Esophagus squamous epithelium (tissue), 5 donors: ENCODE measurements around the gene WWC1. TPM values are rescaled to one million over a fixed set of nuclear protein-coding genes. Genes with fewer than 3 reads are reported as not detected.

Experiments used
- DNase-seq: peaks from one replicate; lab custom pipeline; 2025; lab: John Stamatoyannopoulos, UW
- H3K27ac ChIP-seq, 4 donors: fragments of 200-600 bp; sonication (generic); one replicate each; pipeline ENCODE4 v1.5.1; 2016 to 2019; ENCODE audit warnings: mild to moderate bottlenecking in 1 of 4
- H3K27me3 ChIP-seq, 4 donors: fragments of 200-600 bp; sonication (generic); 1 replicate in 3 of 4; 2 replicates in 1 of 4; pipeline versions ENCODE4 v1.5.1 to v1.6.0; 2017 to 2021; ENCODE audit warnings: antibody characterized with exemption in 1 of 4
- H3K36me3 ChIP-seq, 3 donors: fragments of 200-600 bp; sonication (generic); one replicate each; pipeline ENCODE4 v1.5.1; 2016 to 2019
- H3K4me1 ChIP-seq, 3 donors: fragments of 200-600 bp; sonication (generic); one replicate each; pipeline ENCODE4 v1.5.1; 2017 to 2019
- H3K4me3 ChIP-seq, 4 donors: fragments of 200-600 bp; sonication (generic); 1 replicate in 3 of 4; 2 replicates in 1 of 4; pipeline ENCODE4 v1.5.1; 2016 to 2019; ENCODE audit warnings: mild to moderate bottlenecking in 2 of 4, moderate library complexity in 1 of 4
- H3K9me3 ChIP-seq, 3 donors: fragments of 200-600 bp; sonication (generic); one replicate each; pipeline ENCODE4 v1.5.1; 2016 to 2019
- POLR2A ChIP-seq, 4 donors: fragments of 450-650 bp; IDR thresholded peaks; one replicate each; pipeline ENCODE4 v1.6.1; 2017; ENCODE audit warnings: antibody characterized with exemption in 4 of 4, mild to moderate bottlenecking in 4 of 4, moderate library complexity in 3 of 4
- WGBS, 2 donors: methylation state at CpG; one replicate each; pipeline ENCODE4 v1.1.5; 2018; 5-methylcytosine and 5-hydroxymethylcytosine counted together
- intact Hi-C: fragments of 100-400 bp; cut with DNase I; formaldehyde crosslinking; loops from one replicate; pipeline ENCODE4 v1.15.0; 2022
- total RNA-seq, 4 donors: library from RNA; depleted of rRNA; stranded (reverse); fragments of >200 nt; gene quantifications; one replicate each; pipeline ENCODE4 v1.1.0, GENCODE V29; 2016
- TF ChIP-seq, protein P1 (sequence below), 6 experiments: fragments of 450-650 bp in 4 of 6; fragments of 200-600 bp in 2 of 6; sonication (generic) in 2 of 6; IDR thresholded peaks; one replicate each; pipeline ENCODE4 v1.5.1; 2016 to 2019; ENCODE audit warnings: antibody characterized with exemption in 6 of 6, mild to moderate bottlenecking in 4 of 6, moderate library complexity in 4 of 6
- donor health status: DM: yes; HTN: yes; CAD: no.

Gene WWC1
- 10 to 100 TPM; 14.4 to 25.0 (median 16.1) TPM for total RNA-seq

DNA sequence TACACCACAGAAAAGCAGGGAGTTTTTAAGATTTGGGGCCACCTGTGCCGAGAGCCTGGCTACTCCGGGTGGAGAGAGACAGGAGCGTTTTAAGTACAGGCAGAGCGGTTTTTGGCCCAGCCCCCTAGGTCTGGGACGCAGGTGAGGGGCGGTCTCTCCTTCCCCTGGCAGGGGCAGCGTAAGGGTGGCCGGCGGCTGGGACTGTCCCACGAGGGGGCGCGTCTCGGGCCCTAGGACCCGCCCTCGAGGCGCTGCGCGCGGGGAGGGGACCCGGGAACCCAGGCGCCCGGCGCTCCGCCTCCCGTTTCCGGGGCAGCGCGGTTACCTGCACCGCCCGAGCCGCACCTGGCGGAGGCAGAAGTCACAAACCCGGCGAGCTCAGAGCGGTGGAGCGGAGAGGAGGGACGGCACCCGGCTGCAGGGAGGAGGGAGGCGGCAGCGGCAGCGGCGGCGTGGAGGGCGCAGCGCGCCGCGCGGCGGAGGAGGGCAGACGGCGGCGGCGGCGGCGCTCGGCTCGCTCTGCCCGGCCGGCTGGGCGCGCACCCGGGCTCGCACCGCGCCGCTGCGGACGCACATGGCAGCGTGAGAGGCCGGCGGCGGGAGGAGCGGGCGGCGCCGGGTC lies at the start of gene WWC1:
WWC1 (plus strand) TSS at position 304 of the 622 bp plus-strand sequence. CDS start 508 bp downstream, outside the sequence.
- Histone ChIP-seq H3K4me1 (peaks cover 5 to 53% (median 19%) of the 10 kb centered on the region in 3 donors), H3K27me3 (peaks cover 0 to 60% (median 3%) of the 10 kb centered on the region in 4 donors), H3K36me3 (no peaks in the 10 kb centered on the region), H3K9me3 (no peaks in the 10 kb centered on the region), H3K27ac (peak within 1 kb of the TSS in 3 of 4 donors; percentile 72 to 73 (median 72)), H3K4me3 (peak within 1 kb of the TSS; percentile 61 to 75 (median 72))
- 0 to 8% methylated on average over 2 to 5 of the region's 77 CpGs for WGBS, 2 donors
- peak in 1 of 4 donors; percentile 66 for TF ChIP-seq POLR2A (IDR thresholded peaks at IDR 0.05)
- TF ChIP-seq, protein P1, sequence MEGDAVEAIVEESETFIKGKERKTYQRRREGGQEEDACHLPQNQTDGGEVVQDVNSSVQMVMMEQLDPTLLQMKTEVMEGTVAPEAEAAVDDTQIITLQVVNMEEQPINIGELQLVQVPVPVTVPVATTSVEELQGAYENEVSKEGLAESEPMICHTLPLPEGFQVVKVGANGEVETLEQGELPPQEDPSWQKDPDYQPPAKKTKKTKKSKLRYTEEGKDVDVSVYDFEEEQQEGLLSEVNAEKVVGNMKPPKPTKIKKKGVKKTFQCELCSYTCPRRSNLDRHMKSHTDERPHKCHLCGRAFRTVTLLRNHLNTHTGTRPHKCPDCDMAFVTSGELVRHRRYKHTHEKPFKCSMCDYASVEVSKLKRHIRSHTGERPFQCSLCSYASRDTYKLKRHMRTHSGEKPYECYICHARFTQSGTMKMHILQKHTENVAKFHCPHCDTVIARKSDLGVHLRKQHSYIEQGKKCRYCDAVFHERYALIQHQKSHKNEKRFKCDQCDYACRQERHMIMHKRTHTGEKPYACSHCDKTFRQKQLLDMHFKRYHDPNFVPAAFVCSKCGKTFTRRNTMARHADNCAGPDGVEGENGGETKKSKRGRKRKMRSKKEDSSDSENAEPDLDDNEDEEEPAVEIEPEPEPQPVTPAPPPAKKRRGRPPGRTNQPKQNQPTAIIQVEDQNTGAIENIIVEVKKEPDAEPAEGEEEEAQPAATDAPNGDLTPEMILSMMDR (IDR thresholded peaks at IDR 0.05) = peak in 3 of 6 experiments; percentile 35 to 61 (median 61)
- DNase-seq = no peak
- intact Hi-C loops = no loop called here

DNA sequence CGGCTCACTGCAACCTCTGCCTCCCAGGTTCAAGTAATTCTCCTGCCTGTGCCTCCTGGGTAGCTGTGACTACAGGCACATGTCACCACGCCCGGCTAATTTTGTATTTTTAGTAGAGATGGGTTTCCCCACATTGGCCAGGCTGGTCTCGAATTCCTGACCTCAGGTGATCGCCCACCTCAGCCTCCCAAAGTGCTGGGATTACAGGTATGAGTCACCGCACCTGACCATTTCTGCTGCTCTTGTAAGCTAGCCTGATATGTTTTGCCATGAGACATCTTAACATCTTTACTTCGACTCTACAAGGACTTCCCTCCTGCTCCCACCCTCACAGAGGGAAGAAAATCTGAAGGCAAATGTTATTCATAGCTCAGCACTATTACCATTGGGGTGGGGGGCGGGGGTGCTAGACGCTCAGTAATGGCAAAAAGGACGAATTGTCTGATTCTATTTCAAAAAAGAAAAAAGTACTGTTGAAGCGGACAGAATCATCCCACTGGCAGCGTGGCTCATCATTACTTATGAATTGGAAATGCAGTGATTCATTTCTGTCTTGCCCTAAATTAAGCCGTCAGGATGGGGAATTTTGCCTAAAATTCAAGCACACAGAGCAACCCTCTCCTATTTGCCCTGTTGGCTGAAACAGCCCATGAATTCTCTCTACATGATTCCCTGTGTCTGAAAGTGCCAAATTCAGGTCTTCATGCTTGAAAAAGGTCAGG lies 46.4 kb upstream of the WWC1 start:
- WGBS, 2 donors = 82 to 92% methylated on average over 11 to 12 of the region's 13 CpGs
- DNase-seq = no peak

DNA sequence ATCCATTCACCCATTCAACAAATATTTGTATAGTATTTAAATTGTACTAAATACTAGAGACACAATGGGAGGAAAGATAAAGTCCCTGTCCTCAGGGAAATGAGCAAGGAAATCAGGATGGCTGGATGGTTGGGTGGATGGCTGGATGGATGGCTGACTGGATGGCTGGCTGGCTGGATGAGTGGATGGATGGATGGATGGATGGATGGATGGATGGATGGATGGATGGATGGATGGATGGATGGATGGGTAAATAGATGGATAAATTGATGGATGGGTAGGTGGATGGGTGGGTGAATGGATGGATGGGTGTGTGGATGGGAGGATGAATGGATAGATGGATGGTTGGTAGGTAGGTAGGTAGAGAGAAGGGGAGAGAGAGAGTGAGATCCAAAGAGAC lies 41.5 kb upstream of the WWC1 start:
- peaks cover 0 to 11% (median 0%) of the 10 kb centered on the region in 3 donors for H3K36me3 ChIP-seq
- H3K27ac ChIP-seq = no peak overlapping the region
- no peaks in the 10 kb centered on the region for H3K4me1 ChIP-seq
- DNase-seq = no peak
- H3K4me3 ChIP-seq = no peak overlapping the region
- H3K9me3 ChIP-seq = no peaks in the 10 kb centered on the region
- TF ChIP-seq POLR2A (IDR thresholded peaks at IDR 0.05) = no peak
- TF ChIP-seq, protein P1 (IDR thresholded peaks at IDR 0.05) = no peak
- no peaks in the 10 kb centered on the region for H3K27me3 ChIP-seq
- intact Hi-C loops = no loop called here

More for the DNA sequence above, 46.4 kb upstream of the WWC1 start:
- TF ChIP-seq, protein P1 (IDR thresholded peaks at IDR 0.05) = no peak
- no peak for TF ChIP-seq POLR2A (IDR thresholded peaks at IDR 0.05)
- Histone ChIP-seq H3K4me1 (no peaks in the 10 kb centered on the region), H3K36me3 (peaks cover 0 to 11% (median 0%) of the 10 kb centered on the region in 3 donors), H3K27me3 (no peaks in the 10 kb centered on the region), H3K4me3 (no peak overlapping the region), H3K9me3 (no peaks in the 10 kb centered on the region), H3K27ac (no peak overlapping the region)
- intact Hi-C loops = no loop called here

DNA sequence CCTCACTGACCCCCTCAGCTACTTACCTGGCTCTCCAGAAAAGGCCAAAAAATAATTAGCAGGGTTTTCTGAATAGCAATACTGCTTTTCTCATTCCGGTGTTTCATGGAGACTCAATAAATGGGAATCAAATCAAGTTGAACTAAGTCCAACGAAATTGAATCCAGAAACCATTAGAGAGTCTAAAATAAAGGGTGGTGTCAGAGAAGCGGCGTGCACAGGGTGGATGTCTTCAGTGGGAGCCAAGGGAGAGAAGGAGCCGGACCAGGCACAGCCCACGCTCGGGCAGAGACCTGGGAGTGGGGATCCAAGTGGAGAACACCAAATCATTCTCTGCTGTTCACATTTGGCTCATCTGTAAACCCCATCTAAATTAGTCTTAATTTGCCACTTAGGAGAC lies 40.2 kb upstream of the WWC1 start:
- intact Hi-C loops = no loop called here
- 67 to 69% methylated on average over 7 of the region's 7 CpGs for WGBS, 2 donors
- no peaks in the 10 kb centered on the region for H3K9me3 ChIP-seq
- no peak for TF ChIP-seq POLR2A (IDR thresholded peaks at IDR 0.05)
- TF ChIP-seq, protein P1 (IDR thresholded peaks at IDR 0.05) = no peak
- DNase-seq = no peak
- no peak overlapping the region for H3K27ac ChIP-seq
- no peak overlapping the region for H3K4me3 ChIP-seq
- H3K36me3 ChIP-seq = peaks cover 0 to 11% (median 0%) of the 10 kb centered on the region in 3 donors
- H3K27me3 ChIP-seq = no peaks in the 10 kb centered on the region
- no peaks in the 10 kb centered on the region for H3K4me1 ChIP-seq
